IMR-90 (cell line): ENCODE results near the gene WDR5. TPM values are rescaled to one million over a fixed set of nuclear protein-coding genes. Genes with fewer than 3 reads are reported as not detected.

Experiments
- ATAC-seq: fragments of 200-7000 bp; cut with Tn5 transposase; 2 replicates; pipeline ENCODE4 v1.9.1; 2020; ENCODE audit warnings: low read depth, mild to moderate bottlenecking, moderate library complexity
- BruUV-seq: library from RNA; stranded (reverse); fragments of 400-500 nt; replicated peaks from 2 replicates; lab custom pipeline; 2021; lab: Mats Ljungman, UMichigan
- CTCF ChIA-PET: fragments of 300-600 bp; formaldehyde crosslinking; extraction: SDS; loops from one replicate; lab custom pipeline; 2021; ENCODE audit warnings: antibody characterized with exemption; lab: Yijun Ruan, JAX
- POLR2A ChIA-PET: fragments of 300-600 bp; sonication (Branson Sonifier 250); formaldehyde crosslinking; loops from one replicate; lab custom pipeline; 2022; ENCODE audit warnings: antibody characterized with exemption; ENCODE audit not compliant: unreplicated experiment; lab: Charles Lee
- DNase-seq: peaks from one replicate; pipeline ENCODE4 v3.0.0; 2013
- H2AFZ ChIP-seq: replicated peaks from 2 replicates; pipeline ENCODE3; 2013; ENCODE audit warnings: low read length, mild to moderate bottlenecking; ENCODE audit not compliant: poor library complexity
- H2AK5ac ChIP-seq: 2 replicates; pipeline ENCODE4 v1.6.1; 2013; ENCODE audit warnings: low read depth, low read length, inconsistent platforms
- H2AK9ac ChIP-seq: replicated peaks from 2 replicates; pipeline ENCODE3; 2013; ENCODE audit warnings: mild to moderate bottlenecking, low read depth, low read length, moderate library complexity; ENCODE audit not compliant: poor library complexity
- H2BK120ac ChIP-seq: 2 replicates; pipeline ENCODE4 v1.6.1; 2013; ENCODE audit warnings: low read depth, low read length, inconsistent platforms
- H2BK15ac ChIP-seq: 3 replicates; pipeline ENCODE4 v1.6.1; 2013; ENCODE audit warnings: low read depth, low read length, inconsistent platforms
- H2BK20ac ChIP-seq: 2 replicates; pipeline ENCODE4 v1.6.1; 2013; ENCODE audit warnings: low read depth, mild to moderate bottlenecking, inconsistent platforms, low read length, moderate library complexity
- H2BK5ac ChIP-seq: 2 replicates; pipeline ENCODE4 v1.6.1; 2013; ENCODE audit warnings: mild to moderate bottlenecking, low read depth, low read length, inconsistent platforms; ENCODE audit not compliant: poor library complexity, severe bottlenecking
- H3K14ac ChIP-seq: replicated peaks from 2 replicates; pipeline ENCODE4 v1.6.1; 2013; ENCODE audit warnings: low read depth, low read length, inconsistent platforms
- H3K18ac ChIP-seq: 2 replicates; pipeline ENCODE4 v1.6.1; 2013; ENCODE audit warnings: low read depth, low read length, control low read depth
- H3K23ac ChIP-seq: 2 replicates; pipeline ENCODE4 v1.6.1; 2013; ENCODE audit warnings: low read depth, low read length, inconsistent platforms
- H3K27ac ChIP-seq: 2 replicates; pipeline ENCODE4 v1.5.1; 2013; ENCODE audit warnings: mild to moderate bottlenecking, control low read depth, low read length; ENCODE audit not compliant: insufficient read depth
- H3K27me3 ChIP-seq: 2 replicates; pipeline ENCODE4 v1.6.1; 2013; ENCODE audit warnings: low read length; ENCODE audit not compliant: control insufficient read depth, insufficient read depth
- H3K36me3 ChIP-seq: 2 replicates; pipeline ENCODE4 v1.6.1; 2013; ENCODE audit warnings: low read length, mixed read lengths; ENCODE audit not compliant: control insufficient read depth, insufficient read depth
- H3K4ac ChIP-seq: 2 replicates; pipeline ENCODE4 v1.6.1; 2013; ENCODE audit warnings: low read depth, low read length, inconsistent platforms
- H3K4me1 ChIP-seq: 2 replicates; pipeline ENCODE4 v1.6.1; 2013; ENCODE audit warnings: low read length, mixed read lengths; ENCODE audit not compliant: control insufficient read depth, insufficient read depth
- H3K4me2 ChIP-seq: 2 replicates; pipeline ENCODE4 v1.6.1; 2013; ENCODE audit warnings: low read depth, mild to moderate bottlenecking, control low read depth, low read length, moderate library complexity
- H3K4me3 ChIP-seq: 2 replicates; pipeline ENCODE4 v1.5.1; 2013; ENCODE audit warnings: low read depth, mild to moderate bottlenecking, control low read depth, low read length, moderate library complexity; ENCODE audit not compliant: insufficient read depth
- H3K56ac ChIP-seq: 2 replicates; pipeline ENCODE4 v1.6.1; 2013; ENCODE audit warnings: low read length, inconsistent platforms; ENCODE audit not compliant: insufficient read depth; ENCODE audit errors: extremely low read depth
- H3K79me1 ChIP-seq, 2 experiments: 2 replicates each; pipeline ENCODE4 v1.6.1; 2013; ENCODE audit warnings: low read length in 2 of 2, inconsistent platforms in 1 of 2, low read depth in 1 of 2
- H3K9ac ChIP-seq: 2 replicates; pipeline ENCODE4 v1.6.1; 2013; ENCODE audit warnings: low read depth, low read length, control low read depth
- H3K9me1 ChIP-seq: 2 replicates; pipeline ENCODE4 v1.6.1; 2013; ENCODE audit warnings: low read length, inconsistent platforms; ENCODE audit not compliant: insufficient read depth
- H3K9me3 ChIP-seq: 2 replicates; pipeline ENCODE4 v1.6.1; 2013; ENCODE audit warnings: low read length; ENCODE audit not compliant: control insufficient read depth, insufficient read depth
- H4K20me1 ChIP-seq: 2 replicates; pipeline ENCODE4 v1.6.1; 2013; ENCODE audit warnings: low read length, inconsistent platforms; ENCODE audit not compliant: insufficient read depth
- H4K5ac ChIP-seq: 2 replicates; pipeline ENCODE4 v1.6.1; 2013; ENCODE audit warnings: mild to moderate bottlenecking, low read depth, low read length, control low read depth
- H4K8ac ChIP-seq, 2 experiments: 2 replicates each; pipeline ENCODE4 v1.6.1; 2013; ENCODE audit warnings: low read depth in 2 of 2, low read length in 2 of 2, control low read depth in 1 of 2, inconsistent platforms in 1 of 2
- H4K91ac ChIP-seq: 2 replicates; pipeline ENCODE4 v1.6.1; 2013; ENCODE audit warnings: low read depth, low read length, inconsistent platforms; ENCODE audit not compliant: insufficient read depth
- BHLHE40 ChIP-seq: fragments of 150-350 bp; IDR thresholded peaks from 2 replicates; pipeline ENCODE4 v1.6.1; 2016; ENCODE audit warnings: mild to moderate bottlenecking, low read depth, low read length
- CEBPB ChIP-seq: IDR thresholded peaks from 2 replicates; pipeline ENCODE4 v1.6.1; 2012; ENCODE audit warnings: low read depth, low read length, improper control_type of control experiment
- CHD1 ChIP-seq: IDR thresholded peaks from 2 replicates; pipeline ENCODE4 v1.6.1; 2012; ENCODE audit warnings: low read depth, low read length, improper control_type of control experiment
- CTCF ChIP-seq: conservative IDR thresholded peaks from 2 replicates; pipeline ENCODE4 v1.5.1; 2012; ENCODE audit warnings: mild to moderate bottlenecking, low read depth, low read length, improper control_type of control experiment
- ELK1 ChIP-seq: fragments of 150-350 bp; IDR thresholded peaks from 2 replicates; pipeline ENCODE4 v1.6.1; 2016; ENCODE audit warnings: low read depth, mild to moderate bottlenecking, low read length, moderate library complexity, borderline replicate concordance
- MAFK ChIP-seq: IDR thresholded peaks from 2 replicates; pipeline ENCODE4 v1.6.1; 2012; ENCODE audit warnings: low read depth, low read length, improper control_type of control experiment
- MAZ ChIP-seq: IDR thresholded peaks from 2 replicates; pipeline ENCODE4 v1.6.1; 2012; ENCODE audit warnings: low read depth, mild to moderate bottlenecking, low read length, improper control_type of control experiment, moderate library complexity, borderline replicate concordance
- RAD21 ChIP-seq: IDR thresholded peaks from 2 replicates; pipeline ENCODE4 v1.6.1; 2012; ENCODE audit warnings: low read length, improper control_type of control experiment
- RCOR1 ChIP-seq: IDR thresholded peaks from 2 replicates; pipeline ENCODE4 v1.6.1; 2012; ENCODE audit warnings: mild to moderate bottlenecking, low read length, improper control_type of control experiment; ENCODE audit not compliant: insufficient replicate concordance
- RFX5 ChIP-seq: IDR thresholded peaks from 2 replicates; pipeline ENCODE4 v1.8.0; 2012; ENCODE audit warnings: low read depth, mild to moderate bottlenecking, low read length, moderate library complexity
- SMC3 ChIP-seq: fragments of 150-350 bp; IDR thresholded peaks from 2 replicates; pipeline ENCODE4 v1.6.1; 2016; ENCODE audit warnings: low read depth, mild to moderate bottlenecking, antibody characterized with exemption, low read length, moderate library complexity
- WGBS, 2 experiments: methylation state at CpG; one replicate each; pipeline versions ENCODE4 v1.1.5 to v1.1.7; 2013; ENCODE audit warnings: missing lambda C conversion rate in 2 of 2; ENCODE audit not compliant: insufficient read length in 1 of 2; ENCODE audit errors: extremely low coverage in 2 of 2; 5-methylcytosine and 5-hydroxymethylcytosine counted together
- dilution Hi-C: fragments of 300-500 bp; cut with HindIII; formaldehyde crosslinking; loops from one replicate; pipeline ENCODE4 v1.14.3; 2018; ENCODE audit warnings: low sequenced_read_pairs; ENCODE audit not compliant: unreplicated experiment
- in situ Hi-C: fragments of 300-500 bp; cut with MboI; formaldehyde crosslinking; loops from 3 replicates; pipeline ENCODE4 v1.14.3; 2019; ENCODE audit warnings: low sequenced_read_pairs, inconsistent platforms, mixed read lengths
- intact Hi-C: fragments of 100-400 bp; cut with micrococcal nuclease; formaldehyde crosslinking; loops from 2 replicates; pipeline ENCODE4 v1.10.0; 2022
- polyA plus RNA-seq, 3 experiments: library from polyadenylated mRNA; depleted of rRNA; stranded (reverse); fragments of >200 nt; gene quantifications; 2 replicates each; pipeline ENCODE4 v1.2.3, GENCODE V29; 2012; ENCODE audit warnings: low replicate concordance in 1 of 3
- total RNA-seq: library from RNA; depleted of rRNA; stranded (reverse); fragments of >200 nt; gene quantifications from 2 replicates; pipeline ENCODE4 v1.2.3, GENCODE V29; 2012
- TF ChIP-seq, protein P1 (sequence below): fragments of 150-350 bp; IDR thresholded peaks from 2 replicates; pipeline ENCODE4 v1.6.1; 2017; ENCODE audit warnings: mild to moderate bottlenecking, antibody characterized with exemption, low read length, low read depth

Gene WDR5
- total and polyA plus RNA-seq, 2 of the 4 experiments (the other 2 are of a cell fraction) = 18.3 to 26.6 TPM

DNA sequence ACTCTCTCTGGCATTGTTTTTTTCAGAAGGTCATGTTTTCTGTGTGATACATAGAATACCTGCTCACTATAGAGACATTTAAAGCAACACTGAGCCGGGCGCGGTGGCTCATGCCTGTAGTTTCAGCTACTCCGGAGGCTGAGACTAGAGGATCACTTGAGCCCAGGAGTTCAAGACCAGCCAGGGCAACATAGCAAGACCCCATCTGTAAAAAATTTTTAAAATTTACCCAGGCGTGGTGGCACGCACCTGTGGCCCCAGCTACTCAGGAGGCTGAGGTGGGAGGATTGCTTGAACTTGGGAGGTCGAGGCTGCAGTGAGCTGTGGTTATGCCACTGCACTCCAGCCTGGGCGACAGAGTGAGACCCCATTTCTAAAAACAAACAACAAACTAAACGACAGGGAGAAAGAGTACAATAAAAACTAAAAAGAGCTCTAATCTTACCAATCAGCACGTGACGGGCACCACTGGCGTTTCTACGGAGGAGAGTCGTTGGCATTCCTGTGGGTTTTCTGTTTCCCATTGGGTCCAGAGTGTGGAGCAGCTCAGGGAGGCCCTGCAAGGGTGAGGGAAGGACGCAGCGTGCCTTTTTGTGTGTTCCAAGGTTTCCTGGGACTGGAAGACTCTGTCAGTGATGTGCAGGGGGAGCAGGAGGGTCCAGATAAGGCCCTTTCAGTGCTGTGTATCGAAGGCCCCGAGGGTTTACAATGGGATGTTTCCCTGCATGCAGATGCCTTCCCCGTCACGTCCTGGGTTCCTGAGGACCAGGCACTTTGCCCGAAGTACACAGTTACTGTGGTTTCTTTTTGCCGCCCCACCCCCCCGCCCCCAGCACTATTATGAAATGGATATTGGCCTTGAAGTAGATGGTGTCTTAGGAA, 35.7 kb downstream of the WDR5 start:
- Histone ChIP-seq H3K18ac (peak overlapping the region; percentile 88), H3K4ac (peak overlapping the region; percentile 77), H3K9me3 (no peaks in the 10 kb centered on the region), H3K79me1 (0 out of 4 replicates have a peak, but pooled peaks cover 0 to 8% of the 10 kb centered on the region in 2 experiments), H2BK120ac (peak overlapping the region; percentile 74), H2AK9ac (peak overlapping the region; percentile 40), H3K36me3 (no peaks in the 10 kb centered on the region), H2BK5ac (peak overlapping the region; percentile 88), H3K9ac (no peak overlapping the region; the same call in 1 of the 2 replicates), H2AK5ac (peak overlapping the region; percentile 29), H2AFZ (peak overlapping the region; percentile 77), H3K9me1 (peaks cover 3% of the 10 kb centered on the region; the same call in 1 of the 2 replicates), H4K5ac (peak overlapping the region; percentile 65), H3K4me2 (peak overlapping the region; percentile 64), H3K56ac (no peak overlapping the region), H4K8ac (peak overlapping the region; percentile 18 to 66; a peak in 3 of 4 replicates), H3K27ac (peak overlapping the region; percentile 69; the same call in 1 of the 2 replicates), H3K4me1 (peaks cover 12% of the 10 kb centered on the region), H3K4me3 (no peak overlapping the region), H3K23ac (no peak overlapping the region), H3K27me3 (peaks cover 8% of the 10 kb centered on the region), H2BK15ac (0 out of 3 replicates have a peak overlapping the region, but pooled peaks have one; percentile 80), H4K91ac (peak overlapping the region; percentile 70), H2BK20ac (peak overlapping the region; percentile 85), H4K20me1 (no peaks in the 10 kb centered on the region), H3K14ac (no peak overlapping the region; the same call in 1 of the 2 replicates)
- DNase-seq = peak; percentile 28
- dilution Hi-C loops (no loop called here), intact Hi-C loops (loop anchor here (2.0 kb wide), 1 partner anchor 263 kb away; no protein-coding TSS in a partner anchor), in situ Hi-C loops (no loop called here)
- POLR2A ChIA-PET = no interaction called here
- CTCF ChIA-PET = interaction anchor here (0.5 to 3.0 kb wide), 10 partner anchors 14 to 271 kb away, joined by 3 to 27 read pairs (median 4); no protein-coding TSS in a partner anchor
- BruUV-seq = no TSS peak
- 80% methylated on average over 5 of the region's 23 CpGs; no CpG with 5 or more reads in 1 of the 2 experiments for WGBS, 2 experiments
- 0 out of 2 replicates have a peak, but pooled peaks have one; percentile 3 for ATAC-seq
- TF ChIP-seq CTCF = no peak
- no peak for TF ChIP-seq RFX5
- no peak for TF ChIP-seq RCOR1
- no peak for TF ChIP-seq ELK1
- TF ChIP-seq CHD1 = no peak
- TF ChIP-seq BHLHE40 = peak; percentile 86
- TF ChIP-seq MAFK = no peak
- no peak for TF ChIP-seq RAD21
- TF ChIP-seq MAZ = peak; percentile 28; the same call in 1 of the 2 replicates
- TF ChIP-seq, protein P1, sequence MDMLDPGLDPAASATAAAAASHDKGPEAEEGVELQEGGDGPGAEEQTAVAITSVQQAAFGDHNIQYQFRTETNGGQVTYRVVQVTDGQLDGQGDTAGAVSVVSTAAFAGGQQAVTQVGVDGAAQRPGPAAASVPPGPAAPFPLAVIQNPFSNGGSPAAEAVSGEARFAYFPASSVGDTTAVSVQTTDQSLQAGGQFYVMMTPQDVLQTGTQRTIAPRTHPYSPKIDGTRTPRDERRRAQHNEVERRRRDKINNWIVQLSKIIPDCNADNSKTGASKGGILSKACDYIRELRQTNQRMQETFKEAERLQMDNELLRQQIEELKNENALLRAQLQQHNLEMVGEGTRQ = peak; percentile 81
- TF ChIP-seq CEBPB = no peak
- no peak for TF ChIP-seq SMC3
